CD4-positive, alpha-beta T cell treated with Interleukin-15 for 4 hours (primary cell): ENCODE data around the gene HRK.
"Not testable (repeated sequence)": the region's sequence is repeated elsewhere in the genome, so short reads cannot be mapped to it uniquely, and the experiment has no call there.

Experiments used
- DNase-seq: peaks from one replicate; pipeline ENCODE4 v3.0.0-alpha.2; 2020; ENCODE audit warnings: low spot score

HRK gene

GRCh38 chr12:116818341-116818856 is 62.8 kb downstream of the HRK start:
- DNase-seq, result peak; percentile 1

- not testable (repeated sequence) for DNase-seq
These were observed 66.5 kb downstream of the HRK start for GRCh38 chr12:116814766-116815165.

GRCh38 chr12:116813271-116814041 is 67.8 kb downstream of the HRK start:
- DNase-seq, result no peak

- no peak for DNase-seq
These were observed 69.0 kb downstream of the HRK start for GRCh38 chr12:116812238-116812637.

GRCh38 chr12:116808113-116809105 is 72.8 kb downstream of the HRK start:
- no peak for DNase-seq

- DNase-seq, result no peak
These were observed 73.7 kb downstream of the HRK start for GRCh38 chr12:116807546-116807945.

GRCh38 chr12:116806845-116807440 is 74.3 kb downstream of the HRK start:
- DNase-seq, result no peak
